Uterus (tissue), 2 donors: Measurements from ENCODE around the gene ANKRD29.

Experiments used
- POLR2A ChIP-seq, 2 donors: fragments of 450-650 bp; IDR thresholded peaks; one replicate each; pipeline ENCODE4 v1.6.1; 2016; ENCODE audit warnings: antibody characterized with exemption in 2 of 2, mild to moderate bottlenecking in 1 of 2, moderate library complexity in 1 of 2
- TF ChIP-seq, protein P1 (sequence below), 4 experiments: fragments of 200-600 bp in 2 of 4; fragments of 450-650 bp in 2 of 4; sonication (generic) in 2 of 4; IDR thresholded peaks; one replicate each; pipeline ENCODE4 v1.5.1; 2016 to 2019; ENCODE audit warnings: antibody characterized with exemption in 4 of 4, mild to moderate bottlenecking in 2 of 4, moderate library complexity in 1 of 4

GRCh38 chr18:23614891-23615290 lies 47.8 kb downstream of the ANKRD29 start:
- TF ChIP-seq POLR2A (IDR thresholded peaks at IDR 0.05) = no peak
- TF ChIP-seq, protein P1, sequence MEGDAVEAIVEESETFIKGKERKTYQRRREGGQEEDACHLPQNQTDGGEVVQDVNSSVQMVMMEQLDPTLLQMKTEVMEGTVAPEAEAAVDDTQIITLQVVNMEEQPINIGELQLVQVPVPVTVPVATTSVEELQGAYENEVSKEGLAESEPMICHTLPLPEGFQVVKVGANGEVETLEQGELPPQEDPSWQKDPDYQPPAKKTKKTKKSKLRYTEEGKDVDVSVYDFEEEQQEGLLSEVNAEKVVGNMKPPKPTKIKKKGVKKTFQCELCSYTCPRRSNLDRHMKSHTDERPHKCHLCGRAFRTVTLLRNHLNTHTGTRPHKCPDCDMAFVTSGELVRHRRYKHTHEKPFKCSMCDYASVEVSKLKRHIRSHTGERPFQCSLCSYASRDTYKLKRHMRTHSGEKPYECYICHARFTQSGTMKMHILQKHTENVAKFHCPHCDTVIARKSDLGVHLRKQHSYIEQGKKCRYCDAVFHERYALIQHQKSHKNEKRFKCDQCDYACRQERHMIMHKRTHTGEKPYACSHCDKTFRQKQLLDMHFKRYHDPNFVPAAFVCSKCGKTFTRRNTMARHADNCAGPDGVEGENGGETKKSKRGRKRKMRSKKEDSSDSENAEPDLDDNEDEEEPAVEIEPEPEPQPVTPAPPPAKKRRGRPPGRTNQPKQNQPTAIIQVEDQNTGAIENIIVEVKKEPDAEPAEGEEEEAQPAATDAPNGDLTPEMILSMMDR (IDR thresholded peaks at IDR 0.05) = no peak
